DMS153 treated with DMSO at 0.1 percent for 48 hours (cell line): ENCODE data around the gene POLR2H.
A peak's percentile ranks its signal among the peaks of the same experiment; 100 is the strongest.

Experiments used
- DNase-seq: peaks from one replicate; lab custom pipeline; 2025; ENCODE audit not compliant: unreplicated experiment; lab: John Stamatoyannopoulos, UW

Gene POLR2H

GRCh38 chr3:184361532-184361931 is at the start of gene POLR2H, which contains the start of gene CLCN2:
Gene POLR2H (plus strand): TSS chr3:184361710. CDS start chr3:184363493, 1,783 bp downstream.
Gene CLCN2 (minus strand): TSS chr3:184361605. CDS start chr3:184361479, 126 bp downstream.
- DNase-seq = no peak

- peak; percentile 83 for DNase-seq
These were observed 47.2 kb upstream of the POLR2H start, which contains the start of gene EIF4G1 for GRCh38 chr3:184314363-184314699. Gene EIF4G1 (plus strand): TSS chr3:184314606. CDS start chr3:184315797, 1,191 bp downstream.

- DNase-seq = no peak
These were observed 46.6 kb upstream of the POLR2H start for GRCh38 chr3:184314700-184315542.

GRCh38 chr3:184315543-184315867 is 46.0 kb upstream of the POLR2H start:
- no peak for DNase-seq

GRCh38 chr3:184315871-184316661 is 45.4 kb upstream of the POLR2H start:
- no peak for DNase-seq

- DNase-seq = no peak
These were observed 44.7 kb upstream of the POLR2H start for GRCh38 chr3:184316792-184317191.

- DNase-seq = no peak
These were observed 44.3 kb upstream of the POLR2H start for GRCh38 chr3:184317201-184317600.

GRCh38 chr3:184320104-184320445 is 41.4 kb upstream of the POLR2H start:
- DNase-seq = peak; percentile 73

- DNase-seq = no peak
These were observed 39.8 kb upstream of the POLR2H start for GRCh38 chr3:184321666-184322065.

- DNase-seq = no peak
These were observed 38.6 kb upstream of the POLR2H start for GRCh38 chr3:184322731-184323487.

- DNase-seq = no peak
These were observed 37.8 kb upstream of the POLR2H start for GRCh38 chr3:184323696-184324095.

GRCh38 chr3:184325269-184325668 is 36.2 kb upstream of the POLR2H start:
- DNase-seq = no peak

GRCh38 chr3:184325715-184326369 is 35.7 kb upstream of the POLR2H start:
- DNase-seq = no peak

GRCh38 chr3:184327171-184327570 is 34.3 kb upstream of the POLR2H start:
- DNase-seq = no peak

- no peak for DNase-seq
These were observed 33.0 kb upstream of the POLR2H start for GRCh38 chr3:184328516-184328915.

- DNase-seq = no peak
These were observed 29.0 kb upstream of the POLR2H start for GRCh38 chr3:184332370-184333090.

- DNase-seq = no peak
These were observed 28.3 kb upstream of the POLR2H start for GRCh38 chr3:184333190-184333589.

GRCh38 chr3:184333700-184334099 is 27.8 kb upstream of the POLR2H start:
- no peak for DNase-seq

GRCh38 chr3:184334470-184335158 is 26.9 kb upstream of the POLR2H start:
- no peak for DNase-seq

GRCh38 chr3:184335291-184335660 is 26.2 kb upstream of the POLR2H start:
- DNase-seq = no peak
